Retina (tissue), 1 donor: ENCODE data around the gene TAF3.
A peak's percentile ranks its signal among the peaks of the same experiment; 100 is the strongest.
"Not testable (repeated sequence)": the region's sequence is repeated elsewhere in the genome, so short reads cannot be mapped to it uniquely, and the experiment has no call there.

ENCODE experiments used
- DNase-seq: peaks from one replicate; pipeline ENCODE4 v3.0.0-alpha.2; 2016

The TAF3 gene

GRCh38 chr10:7972367-7972766 lies 154.1 kb downstream of the TAF3 start:
- DNase-seq: no peak

GRCh38 chr10:7980196-7980595 lies 161.9 kb downstream of the TAF3 start:
- no peak for DNase-seq

DNA sequence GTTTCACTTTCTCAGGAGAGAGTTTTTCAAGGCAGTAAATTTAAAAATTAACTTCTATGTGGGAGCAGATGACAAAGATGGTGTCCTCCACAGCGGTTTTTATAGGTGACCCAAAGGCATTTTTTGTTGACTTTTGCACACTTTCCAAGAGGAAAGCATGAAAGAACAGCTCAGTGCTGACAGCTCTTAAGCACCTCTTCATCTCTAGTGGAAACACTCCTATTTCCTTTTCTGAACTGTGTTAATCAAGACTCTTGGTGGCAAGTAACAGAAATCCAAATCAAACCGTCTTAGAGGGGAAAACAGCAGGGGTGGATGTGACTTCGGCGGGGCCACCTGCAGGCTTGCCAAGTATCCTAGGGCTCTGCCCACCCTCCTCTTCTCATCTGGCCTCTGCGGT lies 164.4 kb downstream of the TAF3 start:
- no peak for DNase-seq

DNA sequence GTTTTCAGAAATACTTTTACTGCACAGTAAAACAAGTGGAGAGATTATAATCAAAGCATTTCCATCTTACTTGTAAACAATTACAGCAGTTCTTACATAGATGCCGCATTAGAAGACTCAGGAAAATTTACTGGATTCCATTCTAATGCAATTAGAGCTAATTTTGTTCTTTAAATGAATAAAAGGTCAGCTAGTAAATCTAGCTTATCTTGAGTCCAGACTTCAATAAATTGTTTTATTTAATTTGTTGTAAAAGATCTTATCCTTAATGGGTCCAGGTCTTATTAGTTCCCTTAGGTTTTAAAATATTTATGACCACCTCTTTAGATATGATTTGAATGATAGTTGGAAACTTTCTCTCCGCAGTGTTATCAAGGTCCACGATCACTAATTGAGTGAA lies 166.0 kb downstream of the TAF3 start:
- DNase-seq: no peak

- DNase-seq: no peak
These were observed 166.6 kb downstream of the TAF3 start for GRCh38 chr10:7984896-7985295.

- DNase-seq: no peak
These were observed 168.5 kb downstream of the TAF3 start for GRCh38 chr10:7986851-7987250.

DNA sequence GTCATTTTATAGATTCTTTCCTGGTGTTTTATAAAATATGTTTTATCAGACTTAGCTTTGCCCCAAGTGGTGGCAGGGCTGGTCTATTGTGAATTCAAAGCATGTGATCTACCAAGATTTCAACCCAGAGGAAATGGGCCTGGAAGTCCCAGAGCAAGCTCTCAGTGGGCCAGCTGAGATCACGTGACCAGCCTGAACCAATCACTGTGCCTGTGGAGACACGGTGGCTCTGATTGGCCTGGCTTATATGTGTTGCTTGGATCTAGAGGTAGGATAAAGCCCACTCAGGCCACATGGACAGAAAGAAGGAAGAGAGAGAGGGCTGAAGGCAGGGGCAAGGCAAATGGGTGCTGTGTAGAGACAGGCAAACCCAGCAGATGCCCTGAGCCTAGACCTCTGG lies 170.7 kb downstream of the TAF3 start:
- DNase-seq: no peak

DNA sequence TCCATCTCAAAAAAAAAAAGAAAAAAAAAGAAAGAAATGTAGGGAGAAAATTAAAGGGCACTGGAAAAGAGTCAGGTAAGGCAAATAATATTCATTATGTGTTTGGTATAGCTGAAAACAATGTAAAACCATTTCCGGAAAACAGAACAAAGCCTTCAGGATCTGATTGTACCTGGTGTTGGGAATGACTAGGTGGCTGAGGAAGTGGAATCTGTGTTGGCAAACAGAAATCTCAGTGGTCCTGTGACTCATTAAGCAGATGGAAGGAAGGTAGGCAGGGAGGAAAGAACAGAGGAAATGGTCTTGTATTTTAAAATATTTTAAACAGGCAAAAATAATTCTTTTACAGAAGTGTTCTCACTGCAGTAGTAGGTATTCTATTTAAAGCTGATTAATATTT lies 180.5 kb downstream of the TAF3 start:
- no peak for DNase-seq

GRCh38 chr10:8004469-8005000 lies 186.2 kb downstream of the TAF3 start:
- no peak for DNase-seq

DNA sequence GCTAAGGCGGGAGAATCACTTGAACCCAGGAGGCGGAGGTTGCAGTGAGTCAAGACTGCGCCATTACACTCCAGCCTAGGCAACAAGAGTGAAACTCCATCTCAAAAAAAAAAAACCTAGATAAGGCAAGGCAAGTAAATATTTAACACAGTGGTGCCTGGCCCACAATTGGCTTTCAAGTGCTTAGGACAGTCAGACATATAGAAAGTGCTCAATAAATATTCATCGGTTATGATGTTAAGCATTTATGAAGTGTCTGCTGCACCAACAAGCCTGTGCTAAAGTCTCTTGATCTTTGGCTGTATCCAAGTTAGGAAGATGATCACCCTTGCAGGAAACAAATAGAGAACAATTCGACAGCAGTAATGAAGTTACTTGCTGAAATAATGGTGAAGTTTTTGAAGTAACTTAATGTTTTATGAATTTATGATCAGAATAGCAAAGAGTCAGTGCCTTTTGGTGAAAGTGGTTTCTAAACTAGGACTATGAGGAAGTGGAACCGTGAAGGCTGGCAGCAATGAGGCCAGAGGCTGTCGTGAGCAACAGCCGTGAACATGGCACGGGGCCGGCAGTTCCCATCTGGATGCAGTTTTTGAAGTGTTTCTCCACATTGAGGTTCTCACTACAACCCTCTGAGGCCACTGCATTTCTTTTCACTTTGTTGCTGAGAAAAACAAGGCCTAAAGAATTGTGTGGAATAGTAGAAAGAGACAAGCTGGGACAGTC lies 188.1 kb downstream of the TAF3 start:
- DNase-seq: no peak

DNA sequence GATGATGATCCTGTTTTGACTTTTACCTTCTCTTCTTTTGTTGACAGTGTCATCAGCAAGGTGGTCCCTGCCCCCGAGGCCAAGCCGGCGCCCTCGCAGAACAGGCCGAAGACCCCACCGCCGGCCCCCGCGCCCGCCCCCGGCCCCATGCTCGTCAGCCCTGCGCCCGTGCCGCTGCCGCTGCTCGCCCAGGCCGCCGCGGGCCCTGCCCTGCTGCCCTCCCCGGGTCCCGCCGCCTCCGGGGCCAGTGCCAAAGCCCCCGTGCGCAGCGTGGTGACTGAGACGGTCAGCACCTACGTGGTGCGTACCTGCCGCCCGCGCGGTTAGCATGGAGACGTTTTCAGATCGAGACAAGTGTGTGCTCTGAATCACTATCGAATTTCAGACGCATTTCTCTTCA lies 190.7 kb downstream of the TAF3 start:
- no peak for DNase-seq

DNA sequence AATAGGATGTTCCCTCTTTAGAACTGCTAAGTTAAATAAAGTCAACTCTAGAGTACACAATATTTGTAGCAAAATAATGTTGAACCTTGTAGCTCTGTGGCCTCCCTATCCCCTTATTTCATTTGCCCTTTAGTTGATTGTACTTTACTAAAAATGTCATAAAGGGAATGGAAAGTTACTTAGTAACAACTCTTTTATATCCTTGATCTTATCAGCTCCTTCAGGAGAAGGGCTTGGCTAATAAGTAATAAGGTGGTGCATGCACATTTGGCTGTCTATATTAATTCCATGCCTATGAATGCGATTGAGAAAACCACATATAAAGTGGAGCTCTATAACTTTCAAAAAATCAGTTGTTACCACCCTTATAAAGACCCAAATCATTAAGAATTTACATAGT lies 194.7 kb downstream of the TAF3 start:
- DNase-seq: no peak

- DNase-seq: no peak
These were observed 195.3 kb downstream of the TAF3 start for GRCh38 chr10:8013619-8014018.

GRCh38 chr10:8014649-8015048 lies 196.3 kb downstream of the TAF3 start:
- DNase-seq: no peak

DNA sequence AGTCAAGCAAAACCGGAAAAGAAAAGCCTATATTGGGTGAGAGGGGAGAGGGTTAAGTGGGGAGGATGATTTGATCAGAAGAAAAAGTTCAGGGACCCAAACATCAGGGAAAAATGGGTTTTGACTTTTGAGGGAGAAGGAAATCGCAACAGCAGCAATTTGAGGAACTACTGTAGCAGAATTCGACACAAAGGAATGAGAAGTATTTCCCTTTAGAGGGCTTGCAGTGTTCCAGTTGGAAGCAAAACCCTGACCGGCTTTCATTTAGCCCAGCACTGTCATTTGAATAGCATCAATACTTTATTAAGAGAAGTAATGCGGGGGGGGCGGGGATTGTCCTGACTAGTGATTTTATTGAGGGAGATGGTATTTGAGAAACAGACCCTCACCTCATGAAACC lies 199.0 kb downstream of the TAF3 start:
- DNase-seq: no peak

GRCh38 chr10:8023321-8023720 lies 205.0 kb downstream of the TAF3 start:
- DNase-seq: no peak

GRCh38 chr10:8023851-8024250 lies 205.5 kb downstream of the TAF3 start:
- DNase-seq: no peak

DNA sequence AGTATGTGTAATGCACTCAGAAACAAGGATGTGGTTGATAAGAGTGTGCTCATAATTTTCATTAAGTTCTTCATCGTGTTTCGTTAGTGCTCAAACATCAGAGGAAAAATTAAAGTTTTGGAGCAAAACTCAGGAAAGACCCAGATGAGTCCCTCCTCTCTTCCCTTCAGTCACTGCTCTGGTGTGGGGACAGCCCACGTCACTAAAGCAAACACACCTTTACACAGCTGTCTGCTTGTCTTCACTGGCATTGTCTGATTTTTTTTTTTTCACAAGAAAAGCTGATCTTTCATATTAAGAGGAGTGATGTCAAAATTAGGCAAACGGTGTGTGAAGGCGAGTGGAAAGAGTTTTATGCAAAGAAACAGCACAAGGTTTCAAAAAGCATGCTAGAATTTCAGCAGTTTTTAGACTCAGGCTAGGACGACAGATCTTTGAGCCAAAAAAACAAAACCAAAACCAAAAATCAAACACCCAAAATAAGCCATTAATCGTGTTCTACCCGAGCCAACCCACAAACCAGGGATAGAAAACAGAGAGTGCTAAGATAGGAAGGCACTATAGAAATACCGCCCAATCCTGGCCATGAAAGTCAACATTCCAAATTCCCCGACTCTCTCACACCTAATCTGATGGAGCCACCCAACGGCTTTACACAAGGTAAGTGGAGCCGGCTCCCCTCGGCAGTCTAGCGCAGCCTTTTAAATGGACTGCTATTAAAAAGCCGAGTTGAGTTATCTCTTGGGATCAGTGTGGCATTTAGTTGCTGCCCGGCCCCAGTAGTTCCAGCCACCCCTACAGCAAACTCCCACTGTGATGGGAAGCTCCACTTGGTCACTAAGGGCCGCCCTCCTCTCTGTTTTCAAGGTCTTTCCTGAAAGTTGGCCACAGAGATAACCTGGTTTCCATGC lies 208.3 kb downstream of the TAF3 start:
- DNase-seq: no peak

- not testable (repeated sequence) for DNase-seq
These were observed 212.9 kb downstream of the TAF3 start for GRCh38 chr10:8031211-8031610.

DNA sequence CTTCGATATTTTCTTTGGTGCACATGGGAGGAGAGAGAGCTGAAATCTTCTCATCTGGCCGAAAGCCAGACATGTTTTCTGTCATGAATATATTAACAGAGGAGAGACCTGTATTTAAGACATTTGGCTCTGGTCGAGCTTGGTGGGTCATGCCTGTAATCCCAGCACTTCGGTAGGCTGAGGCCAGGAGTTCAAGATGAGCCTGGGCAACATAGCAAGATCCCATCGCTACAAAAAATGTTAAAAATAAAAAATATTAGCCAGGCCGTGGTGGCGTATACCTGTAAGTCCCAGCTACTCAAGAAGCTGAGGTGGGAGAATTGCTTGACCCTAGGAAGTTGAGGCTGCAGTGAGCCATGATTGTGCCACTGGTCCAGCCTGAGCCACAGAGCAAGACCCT lies 214.3 kb downstream of the TAF3 start:
- no peak for DNase-seq

GRCh38 chr10:8033812-8034465 lies 215.6 kb downstream of the TAF3 start:
- DNase-seq: peak; percentile 75

DNA sequence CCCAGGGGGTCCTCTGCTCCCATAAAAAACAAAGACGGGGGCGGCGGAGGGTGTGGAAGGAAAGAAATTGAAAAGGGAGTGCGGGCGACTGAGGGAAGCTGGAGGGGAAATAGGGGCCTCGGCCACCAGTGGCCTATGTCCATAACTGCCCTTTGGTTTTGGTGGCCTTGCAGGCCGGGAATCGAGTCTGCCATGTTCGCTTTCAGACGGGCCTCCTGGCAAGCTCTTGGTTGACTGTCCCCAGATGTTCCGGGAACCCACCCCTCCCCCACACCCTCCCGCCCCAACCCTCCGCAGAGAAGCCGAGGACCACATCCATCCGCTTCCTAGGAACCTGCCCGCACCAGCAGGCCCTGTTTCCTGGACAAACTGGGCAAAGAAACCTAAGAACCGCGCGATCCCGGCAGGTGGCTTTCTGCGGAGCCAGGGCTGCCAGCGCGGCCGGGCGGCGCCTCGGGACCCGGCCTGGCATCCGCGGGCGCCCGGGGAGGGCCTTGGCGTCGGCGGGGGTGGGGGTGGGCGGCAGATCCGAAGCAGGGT lies 216.2 kb downstream of the TAF3 start:
- DNase-seq: no peak

GRCh38 chr10:8035006-8035640 lies 216.8 kb downstream of the TAF3 start:
- peak; percentile 84 for DNase-seq
